Measurements from ENCODE around the gene ERI3.
"Not testable (repeated sequence)": the region's sequence is repeated elsewhere in the genome, so short reads cannot be mapped to it uniquely, and the experiment has no call there.

Gene ERI3

DNA sequence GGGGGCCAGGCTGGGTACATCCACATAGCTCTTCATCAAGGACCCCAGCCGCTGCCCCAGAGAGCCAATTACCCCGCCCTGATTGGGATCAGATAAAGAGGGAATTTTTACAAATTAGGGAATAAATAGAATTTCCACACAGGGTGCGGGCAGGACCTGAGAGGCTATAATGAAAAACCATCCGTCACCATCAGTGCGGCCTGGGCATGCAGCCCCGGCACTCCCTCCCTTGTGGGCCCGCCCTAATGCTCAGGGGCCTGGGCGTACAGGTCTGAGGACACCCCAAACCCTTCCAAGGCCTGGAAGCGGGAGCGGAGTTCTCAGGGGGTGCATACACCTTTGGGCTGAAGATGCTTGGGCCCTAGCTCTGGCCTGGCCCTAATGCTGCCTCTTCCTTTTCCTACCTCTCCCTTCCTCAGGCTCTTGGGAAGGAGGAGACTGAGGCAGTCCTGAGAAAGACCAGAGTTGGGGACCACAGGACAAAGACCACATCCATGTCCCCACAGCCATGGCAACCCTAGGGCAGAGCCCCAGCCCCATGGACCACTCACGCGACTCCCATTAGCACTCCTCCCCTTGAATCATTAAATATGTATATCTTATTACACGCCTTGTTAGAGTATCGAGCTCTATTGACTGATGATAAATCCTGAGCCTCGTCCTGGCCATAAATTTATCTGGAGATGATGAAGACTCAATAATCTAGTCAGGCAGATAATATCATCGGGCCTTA, 125.5 kb downstream of the ERI3 start:
- no peak for DNase-seq

DNA sequence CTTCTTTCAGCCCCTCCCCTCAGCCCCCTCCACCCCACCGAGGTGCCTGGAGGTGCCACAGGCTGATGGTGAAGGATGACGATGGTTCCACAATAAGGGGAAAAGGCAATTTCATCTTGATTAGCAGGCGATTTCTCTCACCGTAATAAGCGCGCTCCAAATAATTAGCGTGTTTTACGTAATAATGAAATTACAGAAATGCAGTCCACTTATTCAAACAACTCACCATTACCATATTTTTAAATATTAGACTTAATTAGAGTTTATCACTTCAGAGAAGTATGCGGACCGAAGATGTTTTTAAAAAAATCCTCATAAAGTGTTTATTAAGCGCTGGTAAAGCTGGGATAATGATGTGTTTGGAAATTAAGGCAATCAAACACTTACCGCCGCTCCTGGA, 126.8 kb downstream of the ERI3 start:
- DNase-seq, result no peak

DNA sequence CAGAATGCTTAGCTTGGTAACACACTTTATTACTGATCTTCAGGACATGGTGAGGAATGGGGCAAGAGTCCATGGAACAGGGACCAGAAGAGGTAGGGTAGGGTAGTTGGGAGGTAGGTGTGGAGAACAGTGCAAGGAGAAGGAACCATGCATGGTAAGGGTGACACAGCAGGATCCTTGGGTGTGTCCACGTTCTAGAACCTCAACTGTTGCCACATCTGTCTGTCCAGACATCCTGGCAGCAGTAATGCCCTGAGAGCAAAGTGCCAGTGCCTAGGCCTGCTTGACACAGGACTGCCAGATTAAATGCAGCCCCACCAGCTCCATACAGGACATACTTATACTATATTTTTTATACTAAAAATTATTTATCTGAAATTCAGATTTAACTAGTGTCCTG, 127.8 kb downstream of the ERI3 start:
- no peak for DNase-seq

DNA sequence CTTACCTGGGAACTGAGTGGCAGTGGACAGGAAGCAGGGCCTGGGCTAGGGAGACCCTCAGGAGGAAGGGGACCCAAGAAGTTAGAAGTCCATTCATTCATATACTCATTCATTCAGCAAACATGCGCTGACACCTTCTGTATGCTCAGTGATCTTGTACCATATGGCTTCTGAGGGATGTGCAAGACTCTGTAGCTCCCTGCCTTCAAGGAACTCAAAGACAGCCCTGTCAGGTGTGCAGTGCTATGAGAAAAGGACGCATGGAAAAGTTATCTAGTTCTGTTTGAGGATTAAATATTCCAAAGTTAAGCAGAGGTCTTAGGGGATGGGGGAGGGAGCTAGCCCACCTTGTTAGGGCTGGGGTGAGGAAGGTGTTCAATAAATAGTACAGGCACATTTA, 129.3 kb downstream of the ERI3 start:
- no peak for DNase-seq

DNA sequence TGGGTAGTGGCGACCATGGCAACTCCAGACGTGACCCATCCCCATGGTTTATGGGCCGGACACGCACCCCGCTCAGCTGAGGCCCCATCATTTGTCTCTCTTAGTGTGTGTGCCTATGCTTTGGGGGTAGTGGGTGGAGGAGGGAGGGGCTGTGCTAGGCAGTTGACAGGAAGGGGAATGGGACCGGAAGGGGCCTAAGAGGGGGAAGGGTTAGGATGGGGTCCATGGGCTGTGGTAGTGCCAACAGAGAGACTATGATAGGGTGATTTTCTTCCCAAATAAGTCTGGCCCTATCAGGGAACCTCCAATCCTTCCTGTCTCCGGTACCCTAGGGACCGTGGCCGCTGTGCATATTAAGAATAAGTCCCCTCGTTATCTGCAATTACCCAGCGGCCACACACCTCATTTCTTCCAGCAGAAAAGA, 131.9 kb downstream of the ERI3 start:
- DNase-seq, result no peak

DNA sequence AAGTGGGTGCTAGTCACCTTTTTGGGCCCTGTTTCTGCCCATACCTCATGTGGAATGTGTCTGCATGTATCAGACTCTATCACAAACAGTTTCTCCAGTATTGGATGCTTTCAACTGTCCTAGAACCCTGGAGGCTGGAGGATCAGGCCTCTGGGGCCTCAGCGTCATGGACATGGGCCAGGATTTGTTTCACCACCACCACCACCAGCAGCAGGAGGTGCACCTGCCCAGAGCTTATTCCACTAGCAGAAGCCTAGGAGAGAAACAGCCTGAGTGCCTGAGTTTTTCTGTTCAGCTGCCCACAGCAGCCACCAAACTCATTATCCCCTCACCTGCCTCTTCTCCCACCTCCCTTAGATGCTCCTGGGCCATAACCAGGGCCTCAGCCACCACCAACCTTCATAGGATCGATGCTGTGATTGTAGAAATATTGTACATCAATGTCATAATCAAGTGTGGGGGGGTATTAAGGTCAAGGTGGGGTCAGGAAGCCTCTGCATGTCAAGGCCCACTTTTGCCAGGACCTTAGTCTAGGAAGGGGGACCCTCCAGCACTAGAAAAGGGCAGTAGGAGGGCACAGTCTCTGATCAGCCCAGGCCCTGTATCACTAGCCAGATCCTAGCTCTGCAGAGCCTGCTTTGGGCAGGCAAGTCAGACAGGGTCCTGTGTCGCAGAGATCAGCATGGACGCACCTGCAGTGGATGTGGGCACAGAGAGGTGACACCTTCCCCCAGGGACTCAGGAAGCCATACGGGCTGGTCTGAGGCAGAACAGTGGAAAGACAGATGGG, 132.5 kb downstream of the ERI3 start:
- DNase-seq, result no peak

DNA sequence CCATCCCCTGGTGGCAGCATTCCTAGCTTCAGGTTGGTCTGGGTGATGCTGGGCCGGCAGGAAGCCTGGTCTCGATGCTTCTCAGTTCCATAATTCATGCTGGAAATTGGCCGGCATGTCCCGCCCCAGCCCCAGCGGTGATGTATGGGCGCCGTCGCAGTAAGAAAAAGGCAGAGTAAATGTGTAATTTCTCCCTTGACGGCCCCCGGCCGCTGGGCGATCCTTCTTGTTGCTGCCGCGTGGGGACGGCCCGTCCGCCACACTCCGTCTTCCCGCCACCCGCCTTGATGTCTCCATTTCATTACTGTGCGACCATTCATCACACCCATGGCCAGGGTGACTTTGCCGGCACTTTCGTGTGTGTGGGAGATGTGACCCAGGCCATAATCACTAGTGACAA, 133.3 kb downstream of the ERI3 start:
- no peak for DNase-seq

DNA sequence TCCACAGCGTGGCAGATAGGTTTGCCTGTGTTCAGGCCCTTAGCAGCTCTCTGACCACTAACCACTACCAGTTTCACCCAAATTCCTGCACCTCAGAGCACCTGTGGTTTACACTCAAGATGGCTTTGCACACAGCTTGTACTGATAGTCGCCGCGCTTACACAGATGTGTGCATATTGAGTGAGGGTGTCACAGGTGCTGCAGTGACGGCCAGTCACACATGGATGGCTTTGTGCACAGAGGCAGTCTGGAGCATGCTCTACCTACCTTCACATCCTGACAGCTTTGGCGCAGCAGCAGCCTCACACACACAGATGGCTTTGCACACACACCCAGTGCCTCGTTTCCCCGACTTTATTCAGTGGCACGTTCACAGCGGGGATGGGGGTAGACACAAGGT, 134.3 kb downstream of the ERI3 start:
- DNase-seq, result no peak

DNA sequence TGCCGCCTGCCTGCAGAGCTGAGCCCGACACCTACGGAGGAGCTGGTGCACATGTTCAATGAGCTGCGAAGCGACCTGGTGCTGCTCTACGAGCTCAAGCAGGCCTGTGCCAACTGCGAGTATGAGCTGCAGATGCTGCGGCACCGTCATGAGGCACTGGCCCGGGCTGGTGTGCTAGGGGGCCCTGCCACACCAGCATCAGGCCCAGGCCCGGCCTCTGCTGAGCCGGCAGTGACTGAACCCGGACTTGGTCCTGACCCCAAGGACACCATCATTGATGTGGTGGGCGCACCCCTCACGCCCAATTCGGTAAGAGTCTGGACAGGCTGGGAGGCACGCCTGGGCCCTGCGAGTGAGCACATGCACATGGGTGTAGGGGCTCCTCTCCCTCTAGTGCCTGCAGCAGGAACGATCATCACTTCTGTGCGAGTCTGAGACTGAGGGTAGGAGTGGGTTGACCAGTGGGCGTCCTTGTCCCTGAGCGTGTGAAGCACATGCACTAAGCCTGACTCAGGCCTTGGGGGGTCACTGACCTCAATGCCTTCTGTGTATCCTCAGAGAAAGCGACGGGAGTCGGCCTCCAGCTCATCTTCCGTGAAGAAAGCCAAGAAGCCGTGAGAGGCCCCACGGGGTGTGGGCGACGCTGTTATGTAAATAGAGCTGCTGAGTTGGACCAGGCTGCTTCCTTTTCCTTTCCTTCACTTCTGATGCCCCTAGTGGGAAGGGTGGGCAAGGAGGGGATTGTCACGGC, 134.9 kb downstream of the ERI3 start:
- DNase-seq, result no peak

DNA sequence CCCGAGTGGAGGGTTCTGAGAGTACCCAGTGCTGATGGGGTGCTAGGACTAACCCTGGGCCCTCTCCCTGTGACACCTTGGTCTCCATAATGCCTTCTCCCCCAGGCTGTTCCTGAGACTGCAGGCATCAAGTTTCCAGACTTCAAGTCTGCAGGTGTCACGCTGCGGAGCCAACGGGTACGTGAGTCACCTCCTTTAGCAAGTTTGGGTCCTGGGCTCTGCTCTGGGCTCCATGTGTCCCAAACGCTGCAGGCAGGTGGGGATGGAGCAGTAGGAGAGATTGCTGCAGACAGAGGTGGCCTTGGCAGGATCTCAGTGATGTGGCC, 135.8 kb downstream of the ERI3 start:
- DNase-seq, result no peak

DNA sequence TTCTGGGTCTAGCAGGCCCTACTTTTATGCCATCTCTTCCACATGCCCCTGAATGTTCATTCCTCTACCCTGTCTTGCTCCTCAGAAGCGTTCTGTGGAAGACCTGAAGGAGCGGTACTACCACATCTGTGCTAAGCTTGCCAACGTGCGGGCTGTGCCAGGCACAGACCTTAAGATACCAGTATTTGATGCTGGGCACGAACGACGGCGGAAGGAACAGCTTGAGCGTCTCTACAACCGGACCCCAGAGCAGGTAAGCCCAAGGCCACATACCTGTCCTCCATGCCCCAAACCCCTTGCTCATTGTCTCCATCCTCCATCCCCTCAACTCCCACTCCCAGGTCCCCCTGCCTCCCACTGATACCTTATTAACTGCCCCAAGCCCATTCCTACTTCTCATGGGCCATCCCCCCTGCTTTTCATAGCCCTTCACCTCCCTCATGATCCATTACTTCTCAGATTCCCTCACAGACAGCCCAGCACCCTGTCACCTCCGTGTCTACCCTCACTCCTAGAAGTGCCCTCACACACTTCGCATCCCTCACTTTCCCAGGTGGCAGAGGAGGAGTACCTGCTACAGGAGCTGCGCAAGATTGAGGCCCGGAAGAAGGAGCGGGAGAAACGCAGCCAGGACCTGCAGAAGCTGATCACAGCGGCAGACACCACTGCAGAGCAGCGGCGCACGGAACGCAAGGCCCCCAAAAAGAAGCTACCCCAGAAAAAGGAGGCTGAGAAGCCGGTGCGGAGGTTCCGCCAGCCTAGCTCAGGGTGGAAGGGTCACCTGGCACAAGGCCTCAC, 136.4 kb downstream of the ERI3 start:
- DNase-seq, result no peak

DNA sequence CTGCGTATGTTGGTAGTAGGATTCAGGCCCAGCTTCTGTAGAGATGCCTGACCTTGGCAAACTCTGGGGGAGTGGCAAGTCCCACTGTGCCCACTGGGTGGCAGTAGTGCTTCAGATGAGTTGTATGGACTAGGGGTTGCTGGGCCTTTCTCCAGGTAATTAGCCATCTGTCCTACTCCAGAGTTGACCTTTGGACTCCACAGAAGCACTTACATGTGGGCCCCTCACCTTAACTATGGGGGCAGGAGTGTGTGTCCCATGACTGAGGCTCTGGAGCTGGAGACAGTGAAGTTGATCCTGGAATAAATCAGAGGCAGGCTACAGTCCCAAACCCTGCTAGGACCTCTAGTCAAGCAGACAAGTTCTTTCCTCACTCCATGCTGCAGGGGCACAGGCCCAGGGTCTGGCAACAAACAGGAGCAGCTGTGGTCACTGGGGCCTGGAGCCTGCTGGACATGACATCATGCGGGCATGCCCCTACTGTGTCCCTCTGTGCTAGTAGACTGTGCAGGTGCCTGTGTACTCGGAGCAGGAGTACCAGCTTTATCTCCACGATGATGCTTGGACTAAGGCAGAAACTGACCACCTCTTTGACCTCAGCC, 137.1 kb downstream of the ERI3 start:
- peak; percentile 37 for DNase-seq

DNA sequence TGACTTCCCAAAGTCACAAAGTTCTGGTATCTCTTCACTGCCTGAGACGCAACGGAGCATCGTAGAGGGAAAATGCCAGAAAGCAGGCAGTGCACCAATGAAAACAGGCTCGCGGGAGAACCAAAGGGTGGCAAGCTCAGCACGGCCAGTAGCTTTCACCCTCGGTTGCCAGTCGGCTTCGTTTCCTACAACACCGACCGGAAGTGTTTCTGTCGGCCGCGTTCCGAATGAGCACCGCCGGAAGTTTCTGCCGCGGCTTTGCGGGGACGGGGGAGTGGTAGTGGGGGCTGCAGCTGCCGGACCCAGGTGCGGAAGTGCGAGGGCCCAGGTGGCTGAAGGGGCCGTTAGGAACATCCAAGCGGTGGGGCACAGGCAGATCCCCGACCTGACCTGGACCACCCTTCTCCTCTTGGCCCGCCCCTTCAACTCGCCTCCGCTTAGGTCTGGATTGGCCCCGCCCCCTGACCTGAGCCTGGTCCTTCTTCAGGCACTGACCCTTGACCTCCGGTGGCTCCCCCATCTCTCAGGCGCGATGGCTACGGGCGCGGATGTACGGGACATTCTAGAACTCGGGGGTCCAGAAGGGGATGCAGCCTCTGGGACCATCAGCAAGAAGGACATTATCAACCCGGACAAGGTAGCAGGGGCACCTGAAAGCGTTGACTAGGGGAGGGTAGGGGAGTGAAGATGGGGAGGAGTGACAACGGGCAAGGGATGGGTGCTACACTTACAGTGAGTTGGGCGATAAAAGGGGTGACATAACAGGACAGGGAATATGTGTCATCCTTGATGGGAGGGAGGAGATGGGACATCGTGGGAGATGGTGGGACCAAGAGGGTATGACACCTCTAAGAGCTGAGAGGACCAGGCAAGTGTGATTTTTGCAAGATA, 141.6 kb downstream of the ERI3 start, which contains the start of gene DMAP1:
TSS of gene DMAP1 (plus strand) at position 250 of the 891 bp plus-strand sequence. CDS start at position 533, 283 bp downstream.
- peak; percentile 86 for DNase-seq

DNA sequence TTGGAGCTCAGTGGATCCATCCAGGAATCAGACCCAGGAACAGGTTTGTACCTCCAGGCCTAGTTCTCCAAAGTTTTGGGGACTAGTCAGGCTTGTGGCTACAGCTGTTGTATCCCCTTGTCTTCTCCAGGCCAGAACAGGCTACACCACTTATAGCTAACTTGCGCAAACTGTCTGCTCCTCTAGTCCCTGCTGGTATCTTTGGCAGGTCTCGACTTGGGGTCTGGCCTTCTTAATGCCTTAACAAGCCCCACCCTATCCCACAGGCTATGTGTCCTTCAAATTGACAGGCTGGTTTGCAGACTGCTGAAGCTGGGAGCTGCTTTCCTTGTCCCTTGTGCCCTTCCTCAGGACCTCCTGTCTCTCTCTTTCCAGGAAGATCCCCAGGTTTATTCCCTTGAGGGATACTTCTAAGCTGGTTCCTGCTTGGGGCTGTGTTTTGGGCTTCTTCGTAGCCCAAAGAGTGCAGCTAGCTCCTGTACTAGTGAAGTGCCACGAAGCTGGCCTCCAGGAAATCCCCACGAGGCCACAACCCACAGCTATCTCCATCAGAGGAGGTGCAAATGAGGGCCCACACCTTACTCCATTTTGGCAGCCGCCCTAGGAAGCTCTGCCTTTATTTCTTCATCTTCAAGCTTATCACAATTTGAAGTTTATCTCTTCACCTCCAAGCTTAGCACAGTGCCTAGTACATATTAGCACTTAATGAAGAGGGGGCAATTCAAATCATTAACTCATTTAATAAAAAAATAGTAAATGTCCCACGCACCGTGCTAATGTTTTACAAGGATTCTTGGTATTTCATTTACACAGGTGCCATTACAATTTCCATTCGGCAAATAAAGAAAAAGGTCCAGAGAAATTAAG, 142.5 kb downstream of the ERI3 start:
- no peak for DNase-seq

DNA sequence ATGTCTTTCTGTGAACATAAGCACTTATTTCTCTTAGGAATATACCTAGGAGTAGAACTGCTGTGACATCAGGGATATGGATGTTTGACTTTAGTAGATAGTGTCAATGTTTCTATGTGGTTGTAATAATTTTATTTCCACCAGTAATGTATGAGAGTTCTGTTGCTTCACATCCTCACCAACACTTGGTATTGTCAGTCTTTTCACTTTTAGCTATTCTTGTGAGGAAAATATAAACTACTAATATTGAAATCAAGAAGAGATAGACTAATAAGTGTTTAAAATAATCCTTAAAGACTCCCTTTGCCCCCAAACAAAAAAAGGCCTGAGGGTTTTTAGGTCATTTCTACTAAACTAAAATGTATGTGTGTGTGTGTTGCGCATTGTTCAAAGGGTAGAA, 144.5 kb downstream of the ERI3 start:
- DNase-seq, result no peak

DNA sequence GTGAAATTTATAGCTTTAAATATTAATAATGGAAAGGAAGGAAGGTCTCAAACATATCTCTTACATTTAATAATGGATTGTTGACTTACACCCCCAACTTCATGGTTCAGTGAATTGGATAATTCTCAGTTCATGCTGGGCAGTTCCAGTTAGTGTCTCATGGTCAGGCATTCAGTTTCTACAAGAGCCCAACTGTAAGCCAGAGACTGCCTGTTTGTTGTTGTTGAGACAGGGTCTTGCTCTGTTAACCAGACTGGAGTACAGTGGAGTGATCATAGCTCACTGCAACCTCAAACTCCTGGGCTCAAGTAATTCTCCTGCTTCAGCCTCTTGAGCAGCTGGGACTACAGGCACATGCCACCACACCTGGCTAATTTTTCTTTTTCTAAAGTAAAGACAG, 146.8 kb downstream of the ERI3 start:
- DNase-seq, result no peak

DNA sequence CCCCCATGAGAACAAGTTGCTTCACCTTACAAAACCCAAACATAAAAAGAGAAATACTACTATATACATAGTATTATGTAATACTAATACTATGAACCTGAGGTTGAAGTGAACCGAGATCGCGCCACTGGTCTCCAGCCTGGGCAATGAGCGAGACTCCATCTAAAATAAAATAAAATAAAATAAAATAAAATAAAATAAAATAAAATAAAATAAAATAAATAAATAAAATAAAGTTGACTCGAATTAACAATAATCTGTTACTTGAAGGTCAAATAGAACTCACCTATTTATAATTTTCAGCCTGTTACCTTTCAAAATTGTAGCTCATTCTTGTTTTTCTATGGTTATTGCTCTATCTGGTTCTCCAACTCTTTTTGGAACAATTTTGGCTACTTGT, 148.5 kb downstream of the ERI3 start:
- not testable (repeated sequence) for DNase-seq

DNA sequence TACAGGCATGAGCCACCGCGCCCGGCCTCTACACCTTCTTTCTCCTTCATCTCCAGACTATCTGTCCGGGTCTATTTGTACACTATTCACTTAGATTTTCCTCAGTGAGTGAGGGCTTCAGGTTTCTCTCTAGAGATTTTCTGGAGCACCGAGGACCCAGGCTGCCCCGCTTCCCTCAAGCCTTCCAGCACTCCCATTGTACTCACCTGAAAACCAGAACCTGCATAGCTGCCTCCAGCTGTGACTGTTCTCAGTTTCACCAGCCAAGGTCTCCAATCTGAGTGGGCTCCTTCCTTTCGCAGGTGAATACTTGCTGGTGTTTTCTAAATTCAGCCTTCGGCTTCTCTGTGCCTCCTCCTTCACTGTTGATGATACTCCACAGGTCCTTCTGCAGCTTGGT, 154.7 kb downstream of the ERI3 start:
- DNase-seq, result no peak

DNA sequence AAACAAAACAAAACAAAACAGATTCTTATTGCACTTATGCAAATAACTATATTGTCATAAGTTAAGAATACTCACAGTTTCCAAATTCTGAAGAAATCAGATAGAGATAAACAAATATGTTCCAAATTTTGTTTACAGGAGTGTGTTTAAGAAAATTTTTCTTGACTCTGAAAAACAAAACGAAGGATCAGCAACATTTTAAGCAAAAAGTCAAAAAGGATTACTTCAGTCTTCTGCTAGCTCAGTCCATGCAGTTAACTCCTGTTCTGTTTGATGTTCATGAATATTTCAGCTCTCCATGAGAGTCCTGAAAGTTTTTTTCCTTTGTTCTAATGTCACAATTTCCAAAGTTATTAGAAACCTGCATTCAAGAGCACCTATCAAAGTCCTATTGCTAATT, 180.4 kb downstream of the ERI3 start:
- DNase-seq, result no peak
